Colonic mucosa (tissue), 4 donors: Measurements from ENCODE around the gene TBC1D8. TPM values are rescaled to one million over a fixed set of nuclear protein-coding genes. Genes with fewer than 3 reads are reported as not detected.

ENCODE experiments used
- DNase-seq: peaks from one replicate; pipeline ENCODE4 v3.0.0-alpha.2; 2020
- H3K27ac ChIP-seq: fragments of 200-600 bp; one replicate; pipeline ENCODE4 v1.8.0; 2021
- H3K27me3 ChIP-seq: fragments of 200-600 bp; one replicate; pipeline ENCODE4 v1.8.0; 2021
- H3K36me3 ChIP-seq: fragments of 200-600 bp; one replicate; pipeline ENCODE4 v1.8.0; 2021
- H3K4me1 ChIP-seq: fragments of 200-600 bp; one replicate; pipeline ENCODE4 v1.8.0; 2021; ENCODE audit warnings: mild to moderate bottlenecking
- H3K4me3 ChIP-seq: fragments of 200-600 bp; one replicate; pipeline ENCODE4 v1.8.0; 2021
- H3K9ac ChIP-seq, 2 donors: one replicate each; pipeline ENCODE4 v1.7.0; 2013; ENCODE audit warnings: control low read depth in 2 of 2, low read depth in 2 of 2, low read length in 2 of 2
- H3K9me3 ChIP-seq: fragments of 200-600 bp; one replicate; pipeline ENCODE4 v1.8.0; 2021
- CTCF ChIP-seq: fragments of 200-600 bp; IDR thresholded peaks from one replicate; pipeline ENCODE4 v1.8.0; 2022; ENCODE audit warnings: antibody characterized with exemption, mild to moderate bottlenecking
- intact Hi-C: fragments of 100-400 bp; cut with DNase I; formaldehyde crosslinking; loops from one replicate; pipeline ENCODE4 v1.14.1; 2022
- total RNA-seq, 2 donors: library from RNA; stranded (reverse); fragmentation: NEBNext Ultra II Directional in 1 of 2; extraction: Animal tissue kit (Norgen Biotek cat#: 25700) in 1 of 2; gene quantifications; one replicate each; pipeline ENCODE4 v1.2.1, GENCODE V29; 2021
- donor health status: healthy.
- donor health status: DM: no; HTN: no; CAD: no.
- donor health status: DM: no; HTN: no; CAD: no.

TBC1D8 gene
- total RNA-seq, 2 donors from 2014 or later: 10.3 to 11.8 TPM

GRCh38 chr2:100981011-100981410, 170.2 kb downstream of the TBC1D8 start:
- Histone ChIP-seq H3K36me3 (no peaks in the 10 kb centered on the region), H3K27me3 (no peaks in the 10 kb centered on the region), H3K9ac (no peak overlapping the region), H3K4me3 (no peak overlapping the region), H3K9me3 (no peaks in the 10 kb centered on the region), H3K4me1 (no peaks in the 10 kb centered on the region), H3K27ac (no peak overlapping the region)
- intact Hi-C loops: loop anchor here (5.0 kb wide), 1 partner anchor 374 kb away; no protein-coding TSS in a partner anchor
- DNase-seq: no peak
- no peak for TF ChIP-seq CTCF

GRCh38 chr2:100980046-100980445, 171.1 kb downstream of the TBC1D8 start:
- no peak for TF ChIP-seq CTCF
- no peaks in the 10 kb centered on the region for H3K4me1 ChIP-seq
- DNase-seq: no peak
- no peak overlapping the region for H3K4me3 ChIP-seq
- no peaks in the 10 kb centered on the region for H3K27me3 ChIP-seq
- no peaks in the 10 kb centered on the region for H3K36me3 ChIP-seq
- H3K9me3 ChIP-seq: no peaks in the 10 kb centered on the region
- H3K9ac ChIP-seq: no peak overlapping the region
- no peak overlapping the region for H3K27ac ChIP-seq
- intact Hi-C loops: loop anchor here (5.0 kb wide), 1 partner anchor 373 kb away; no protein-coding TSS in a partner anchor

GRCh38 chr2:100978582-100979191, 172.5 kb downstream of the TBC1D8 start:
- Histone ChIP-seq H3K27ac (no peak overlapping the region), H3K36me3 (no peaks in the 10 kb centered on the region), H3K4me3 (no peak overlapping the region), H3K9ac (no peak overlapping the region), H3K9me3 (no peaks in the 10 kb centered on the region), H3K4me1 (no peaks in the 10 kb centered on the region), H3K27me3 (no peaks in the 10 kb centered on the region)
- no peak for DNase-seq
- intact Hi-C loops: no loop called here
- no peak for TF ChIP-seq CTCF

GRCh38 chr2:100977511-100977910, 173.7 kb downstream of the TBC1D8 start:
- H3K4me3 ChIP-seq: no peak overlapping the region
- H3K4me1 ChIP-seq: no peaks in the 10 kb centered on the region
- no peak for TF ChIP-seq CTCF
- H3K27ac ChIP-seq: no peak overlapping the region
- no peak for DNase-seq
- intact Hi-C loops: no loop called here
- no peaks in the 10 kb centered on the region for H3K9me3 ChIP-seq
- H3K27me3 ChIP-seq: no peaks in the 10 kb centered on the region
- H3K36me3 ChIP-seq: no peaks in the 10 kb centered on the region
- no peak overlapping the region for H3K9ac ChIP-seq

GRCh38 chr2:100976645-100977391, 174.4 kb downstream of the TBC1D8 start:
- Histone ChIP-seq H3K36me3 (no peaks in the 10 kb centered on the region), H3K27ac (no peak overlapping the region), H3K4me3 (no peak overlapping the region), H3K4me1 (no peaks in the 10 kb centered on the region), H3K9ac (no peak overlapping the region), H3K27me3 (no peaks in the 10 kb centered on the region), H3K9me3 (no peaks in the 10 kb centered on the region)
- no peak for DNase-seq
- no peak for TF ChIP-seq CTCF
- intact Hi-C loops: no loop called here
